ENCODE measurements around the gene RLF. TPM values are rescaled to one million over a fixed set of nuclear protein-coding genes. Genes with fewer than 3 reads are reported as not detected.
"Not testable (repeated sequence)": the region's sequence is repeated elsewhere in the genome, so short reads cannot be mapped to it uniquely, and the experiment has no call there.

RLF gene
- total and polyA plus RNA-seq, 8 donors, result 2.2 to 8.5 (median 4.4) TPM

GRCh38 chr1:40204856-40205255 is 43.7 kb downstream of the RLF start:
- Histone ChIP-seq H3K4me3 (no peak overlapping the region), H3K36me3 (no peaks in the 10 kb centered on the region), H3K9me3 (no peaks in the 10 kb centered on the region), H3K27ac (no peak overlapping the region), H3K4me1 (no peaks in the 10 kb centered on the region), H3K27me3 (no peaks in the 10 kb centered on the region)
- 95 to 98% methylated on average over 4 of the region's 4 CpGs for WGBS, 2 donors
- intact Hi-C loops (cut with DNase I), result no loop called here
- DNase-seq, result no peak
- ATAC-seq, result no peak
- TF ChIP-seq CTCF (IDR thresholded peaks at IDR 0.05), result no peak
- no peak for FAIRE-seq

- H3K27ac ChIP-seq, result no peak overlapping the region
- no peak for ATAC-seq
- 81 to 87% methylated on average over 3 of the region's 3 CpGs for WGBS, 2 donors
- no peak for DNase-seq
- no peak for FAIRE-seq
- intact Hi-C loops (cut with DNase I), result no loop called here
- no peaks in the 10 kb centered on the region for H3K4me1 ChIP-seq
- TF ChIP-seq CTCF (IDR thresholded peaks at IDR 0.05), result no peak
- no peaks in the 10 kb centered on the region for H3K36me3 ChIP-seq
- H3K27me3 ChIP-seq, result no peaks in the 10 kb centered on the region
- H3K4me3 ChIP-seq, result no peak overlapping the region
- no peaks in the 10 kb centered on the region for H3K9me3 ChIP-seq
Observed at GRCh38 chr1:40210511-40211204, 49.5 kb downstream of the RLF start.

- 94 to 99% methylated on average over 5 of the region's 5 CpGs for WGBS, 2 donors
Observed at GRCh38 chr1:40218333-40218732, 57.1 kb downstream of the RLF start.

GRCh38 chr1:40221471-40221905 is 60.3 kb downstream of the RLF start:
- 97 to 98% methylated on average over 18 of the region's 18 CpGs for WGBS, 2 donors
- FAIRE-seq; H3K27me3 ChIP-seq; H3K4me1 ChIP-seq; H3K36me3 ChIP-seq; H3K4me3 ChIP-seq; DNase-seq; H3K9me3 ChIP-seq; intact Hi-C loops (cut with DNase I); ATAC-seq; H3K27ac ChIP-seq: not testable (repeated sequence)

More at GRCh38 chr1:40218333-40218732, 57.1 kb downstream of the RLF start:
- Histone ChIP-seq H3K36me3 (no peaks in the 10 kb centered on the region), H3K9me3 (no peaks in the 10 kb centered on the region), H3K4me3 (no peak overlapping the region), H3K27ac (no peak overlapping the region), H3K27me3 (no peaks in the 10 kb centered on the region), H3K4me1 (no peaks in the 10 kb centered on the region)
- ATAC-seq (no peak), FAIRE-seq (no peak), DNase-seq (no peak)
- intact Hi-C loops (cut with DNase I), result no loop called here
- TF ChIP-seq CTCF (IDR thresholded peaks at IDR 0.05), result no peak

GRCh38 chr1:40221977-40222772 is 61.0 kb downstream of the RLF start:
- Histone ChIP-seq H3K4me3 (no peak overlapping the region), H3K9me3 (no peaks in the 10 kb centered on the region), H3K27me3 (no peaks in the 10 kb centered on the region), H3K27ac (no peak overlapping the region), H3K36me3 (no peaks in the 10 kb centered on the region), H3K4me1 (no peaks in the 10 kb centered on the region)
- no peak for FAIRE-seq
- intact Hi-C loops (cut with DNase I), result no loop called here
- TF ChIP-seq CTCF (IDR thresholded peaks at IDR 0.05), result no peak
- no peak for DNase-seq
- no peak for ATAC-seq
- WGBS, 2 donors, result 76 to 78% methylated on average over 3 of the region's 3 CpGs
